BLaER1 treated with 17β-estradiol and CSF1 and Interleukin-3, amounts not matched to agents 10 nM and 100 nM (cell line): ENCODE results near the gene KLF3.

Experiments
- H3K27ac ChIP-seq, 11 experiments: shearing (Covaris generic); formaldehyde crosslinking; 2 replicates each; pipeline ENCODE4 v1.8.1; 2022
- H3K27me3 ChIP-seq, 11 experiments: shearing (Covaris generic); formaldehyde crosslinking; 2 replicates each; pipeline ENCODE4 v1.8.1; 2022
- H3K36me3 ChIP-seq, 11 experiments: shearing (Covaris generic); formaldehyde crosslinking; 2 replicates each; pipeline ENCODE4 v1.8.1; 2022
- H3K4me1 ChIP-seq, 10 experiments: shearing (Covaris generic); formaldehyde crosslinking; 2 replicates each; pipeline ENCODE4 v1.8.1; 2022
- H3K4me2 ChIP-seq, 11 experiments: shearing (Covaris generic); formaldehyde crosslinking; 2 replicates each; pipeline ENCODE4 v1.8.1; 2022
- H3K4me3 ChIP-seq, 10 experiments: shearing (Covaris generic); formaldehyde crosslinking; 2 replicates each; pipeline ENCODE4 v1.8.1; 2022
- H3K9ac ChIP-seq, 11 experiments: shearing (Covaris generic); formaldehyde crosslinking; 2 replicates each; pipeline ENCODE4 v1.8.1; 2022
- H3K9me3 ChIP-seq, 11 experiments: shearing (Covaris generic); formaldehyde crosslinking; replicated peaks in 1 of 11; 2 replicates each; pipeline ENCODE4 v1.8.1; 2022
- H4K20me1 ChIP-seq, 11 experiments: shearing (Covaris generic); formaldehyde crosslinking; 2 replicates each; pipeline ENCODE4 v1.8.1; 2022
- Cebpa-rat ChIP-seq, 11 experiments: shearing (Covaris generic); IDR thresholded peaks; 2 replicates each; pipeline ENCODE4 v1.8.1; 2022

KLF3 gene

GRCh38 chr4:38691251-38692008, 27.4 kb downstream of the KLF3 start:
- H3K4me2 ChIP-seq, result no peak overlapping the region
- TF ChIP-seq Cebpa-rat (IDR thresholded peaks at IDR 0.05), result no peak
- peaks cover 0 to 93% (median 0%) of the 10 kb centered on the region in 11 experiments; a peak in 6 of 22 replicates for H3K36me3 ChIP-seq
- H3K27ac ChIP-seq, result no peak overlapping the region
- no peak overlapping the region for H3K9ac ChIP-seq
- H3K27me3 ChIP-seq, result no peaks in the 10 kb centered on the region
- peaks cover 0 to 32% (median 0%) of the 10 kb centered on the region in 10 experiments; a peak in 6 of 20 replicates for H3K4me1 ChIP-seq
- H3K9me3 ChIP-seq, result peaks cover 0 to 22% (median 5%) of the 10 kb centered on the region in 11 experiments; a peak in 8 of 22 replicates
- no peak overlapping the region for H3K4me3 ChIP-seq
- H4K20me1 ChIP-seq, result peaks cover 0 to 87% (median 0%) of the 10 kb centered on the region in 11 experiments; a peak in 5 of 22 replicates

GRCh38 chr4:38692421-38692820, 28.4 kb downstream of the KLF3 start:
- no peak for TF ChIP-seq Cebpa-rat (IDR thresholded peaks at IDR 0.05)
- H3K4me1 ChIP-seq, result peaks cover 0 to 33% (median 0%) of the 10 kb centered on the region in 10 experiments; a peak in 6 of 20 replicates
- no peaks in the 10 kb centered on the region for H3K27me3 ChIP-seq
- peaks cover 0 to 79% (median 0%) of the 10 kb centered on the region in 11 experiments; a peak in 5 of 22 replicates for H4K20me1 ChIP-seq
- H3K9ac ChIP-seq, result no peak overlapping the region
- no peak overlapping the region for H3K27ac ChIP-seq
- no peak overlapping the region for H3K4me2 ChIP-seq
- H3K36me3 ChIP-seq, result peaks cover 0 to 93% (median 0%) of the 10 kb centered on the region in 11 experiments; a peak in 6 of 22 replicates
- H3K4me3 ChIP-seq, result no peak overlapping the region
- peaks cover 0 to 16% (median 5%) of the 10 kb centered on the region in 11 experiments; a peak in 7 of 22 replicates for H3K9me3 ChIP-seq

- Histone ChIP-seq H3K27me3 (no peaks in the 10 kb centered on the region), H3K36me3 (peaks cover 0 to 93% (median 0%) of the 10 kb centered on the region in 11 experiments; a peak in 6 of 22 replicates), H3K4me3 (no peak overlapping the region), H3K9me3 (peaks cover 0 to 14% (median 4%) of the 10 kb centered on the region in 11 experiments; a peak in 7 of 22 replicates), H3K9ac (no peak overlapping the region), H4K20me1 (peaks cover 0 to 71% (median 0%) of the 10 kb centered on the region in 11 experiments; a peak in 3 of 22 replicates), H3K4me1 (peaks cover 0 to 33% (median 0%) of the 10 kb centered on the region in 10 experiments; a peak in 6 of 20 replicates), H3K4me2 (no peak overlapping the region), H3K27ac (no peak overlapping the region)
- TF ChIP-seq Cebpa-rat (IDR thresholded peaks at IDR 0.05), result no peak
Measured at GRCh38 chr4:38693569-38693968, 29.6 kb downstream of the KLF3 start.

GRCh38 chr4:38694330-38694729, 30.3 kb downstream of the KLF3 start:
- Histone ChIP-seq H4K20me1 (peaks cover 0 to 64% (median 0%) of the 10 kb centered on the region in 11 experiments; a peak in 3 of 22 replicates), H3K36me3 (peaks cover 0 to 93% (median 0%) of the 10 kb centered on the region in 11 experiments; a peak in 6 of 22 replicates), H3K27ac (no peak overlapping the region), H3K4me1 (peaks cover 0 to 33% (median 0%) of the 10 kb centered on the region in 10 experiments; a peak in 6 of 20 replicates), H3K4me2 (no peak overlapping the region), H3K9me3 (peaks cover 0 to 6% (median 0%) of the 10 kb centered on the region in 11 experiments; a peak in 1 of 22 replicates), H3K4me3 (no peak overlapping the region), H3K27me3 (no peaks in the 10 kb centered on the region), H3K9ac (no peak overlapping the region)
- no peak for TF ChIP-seq Cebpa-rat (IDR thresholded peaks at IDR 0.05)

GRCh38 chr4:38695809-38696208, 31.8 kb downstream of the KLF3 start:
- Histone ChIP-seq H3K4me2 (peak overlapping the region in 2 of 11 experiments; percentile 51 to 63; a peak in 5 of 22 replicates), H3K9ac (no peak overlapping the region), H4K20me1 (peaks cover 0 to 49% (median 0%) of the 10 kb centered on the region in 11 experiments; a peak in 3 of 22 replicates), H3K36me3 (peaks cover 0 to 80% (median 0%) of the 10 kb centered on the region in 11 experiments; a peak in 6 of 22 replicates), H3K4me3 (no peak overlapping the region), H3K9me3 (no peaks in the 10 kb centered on the region), H3K4me1 (peaks cover 0 to 33% (median 0%) of the 10 kb centered on the region in 10 experiments; a peak in 6 of 20 replicates), H3K27me3 (no peaks in the 10 kb centered on the region), H3K27ac (no peak overlapping the region)
- TF ChIP-seq Cebpa-rat (IDR thresholded peaks at IDR 0.05), result no peak

- Histone ChIP-seq H3K4me3 (no peak overlapping the region), H3K36me3 (peaks cover 0 to 71% (median 0%) of the 10 kb centered on the region in 11 experiments; a peak in 6 of 22 replicates), H3K9ac (no peak overlapping the region), H4K20me1 (peaks cover 0 to 40% (median 0%) of the 10 kb centered on the region in 11 experiments; a peak in 2 of 22 replicates), H3K4me2 (no peak overlapping the region), H3K4me1 (peaks cover 0 to 33% (median 0%) of the 10 kb centered on the region in 10 experiments; a peak in 6 of 20 replicates), H3K27me3 (no peaks in the 10 kb centered on the region), H3K9me3 (no peaks in the 10 kb centered on the region), H3K27ac (no peak overlapping the region)
- TF ChIP-seq Cebpa-rat (IDR thresholded peaks at IDR 0.05), result no peak
Measured at GRCh38 chr4:38696697-38697096, 32.7 kb downstream of the KLF3 start.

- Histone ChIP-seq H3K9me3 (no peaks in the 10 kb centered on the region), H3K27me3 (no peaks in the 10 kb centered on the region), H3K4me3 (no peak overlapping the region), H4K20me1 (peaks cover 0 to 32% (median 0%) of the 10 kb centered on the region in 11 experiments; a peak in 2 of 22 replicates), H3K36me3 (peaks cover 0 to 61% (median 0%) of the 10 kb centered on the region in 11 experiments; a peak in 6 of 22 replicates), H3K4me2 (no peak overlapping the region), H3K27ac (no peak overlapping the region), H3K4me1 (peaks cover 0 to 37% (median 0%) of the 10 kb centered on the region in 10 experiments; a peak in 6 of 20 replicates), H3K9ac (no peak overlapping the region)
- no peak for TF ChIP-seq Cebpa-rat (IDR thresholded peaks at IDR 0.05)
Measured at GRCh38 chr4:38698176-38698575, 34.2 kb downstream of the KLF3 start.

- Histone ChIP-seq H3K4me1 (peaks cover 0 to 40% (median 0%) of the 10 kb centered on the region in 10 experiments; a peak in 6 of 20 replicates), H3K36me3 (peaks cover 0 to 51% (median 0%) of the 10 kb centered on the region in 11 experiments; a peak in 6 of 22 replicates), H3K9me3 (no peaks in the 10 kb centered on the region), H3K27ac (no peak overlapping the region), H3K4me3 (no peak overlapping the region), H4K20me1 (peaks cover 0 to 27% (median 0%) of the 10 kb centered on the region in 11 experiments; a peak in 2 of 22 replicates), H3K27me3 (no peaks in the 10 kb centered on the region), H3K9ac (no peak overlapping the region), H3K4me2 (no peak overlapping the region)
- no peak for TF ChIP-seq Cebpa-rat (IDR thresholded peaks at IDR 0.05)
Measured at GRCh38 chr4:38699112-38699511, 35.1 kb downstream of the KLF3 start.

- Histone ChIP-seq H3K9ac (no peak overlapping the region), H3K4me3 (no peak overlapping the region), H3K4me2 (peak overlapping the region in 2 of 11 experiments; percentile 7 to 63; a peak in 3 of 22 replicates), H3K4me1 (peaks cover 0 to 24% (median 0%) of the 10 kb centered on the region in 10 experiments; a peak in 2 of 20 replicates), H3K27ac (no peak overlapping the region), H3K9me3 (no peaks in the 10 kb centered on the region), H4K20me1 (no peaks in the 10 kb centered on the region), H3K36me3 (peaks cover 0 to 9% (median 0%) of the 10 kb centered on the region in 11 experiments; a peak in 4 of 22 replicates), H3K27me3 (no peaks in the 10 kb centered on the region)
- no peak for TF ChIP-seq Cebpa-rat (IDR thresholded peaks at IDR 0.05)
Measured at GRCh38 chr4:38703635-38704034, 39.6 kb downstream of the KLF3 start.
